Measurements from ENCODE around the gene POMGNT1. TPM values are rescaled to one million over a fixed set of nuclear protein-coding genes. Genes with fewer than 3 reads are reported as not detected.

The POMGNT1 gene
- total and polyA plus RNA-seq, 2 of the 8 experiments (the other 6 are each of a cell fraction or from before 2014, with no cell fraction given): 28.0 to 40.3 TPM

DNA sequence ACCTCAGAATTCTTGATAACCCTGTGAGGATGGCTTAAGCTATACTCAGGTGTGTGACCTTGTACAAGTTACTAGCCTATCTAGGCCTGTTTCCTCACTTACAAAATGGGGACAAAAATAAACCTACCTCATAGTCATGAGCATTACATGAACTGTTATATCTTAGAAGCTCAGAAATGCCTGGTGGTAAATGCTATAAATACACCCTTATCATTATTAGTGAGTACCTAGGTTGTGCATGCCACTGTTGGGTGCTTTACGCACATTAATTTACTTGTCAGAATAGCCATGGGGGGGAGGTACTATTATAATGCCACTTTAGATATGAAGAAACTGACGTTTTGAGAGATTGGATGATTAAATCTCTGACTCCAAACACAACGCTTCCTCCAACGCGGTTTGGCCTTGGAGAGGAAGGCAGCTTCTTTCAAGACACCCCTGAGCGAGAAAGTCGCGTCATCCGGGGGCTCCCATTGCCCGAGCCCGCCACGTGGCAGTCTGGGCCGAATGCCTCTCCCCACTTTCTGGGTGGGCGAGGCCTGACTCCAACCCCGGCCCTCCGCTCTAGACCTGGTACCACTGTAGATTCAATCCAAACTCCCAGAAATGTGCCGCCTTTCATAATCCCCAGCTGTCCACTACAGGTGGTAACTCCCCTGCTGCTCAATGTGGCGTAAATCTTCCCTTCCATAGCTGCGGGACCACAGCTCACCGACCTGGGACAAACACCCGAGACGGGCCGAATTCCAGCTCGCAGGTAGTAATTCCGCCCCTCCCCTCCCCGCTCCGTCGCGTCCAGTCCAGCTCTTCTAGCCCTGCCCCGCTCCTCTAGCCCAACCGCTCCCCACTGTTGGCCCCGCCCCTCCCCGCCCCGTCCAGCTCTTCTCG is 48.6 kb upstream of the POMGNT1 start (continued):
- peak in 1 of 2 experiments; percentile 26; a peak in 1 of 4 replicates for TF ChIP-seq SIN3A (conservative IDR thresholded peaks at IDR 0.05 in 1 of 2, IDR thresholded peaks at IDR 0.05 in 1 of 2; ENCODE audit: low read depth in 1 of 2, low read length in 2 of 2)
- TF ChIP-seq GTF2F1 (IDR thresholded peaks at IDR 0.05; ENCODE audit: borderline replicate concordance, low read depth, low read length): no peak
- peak; percentile 90 for TF ChIP-seq MAX (IDR thresholded peaks at IDR 0.05)
- no peak for TF ChIP-seq SIX5 (IDR thresholded peaks at IDR 0.05; ENCODE audit: low read depth, low read length)
- TF ChIP-seq SP2 (IDR thresholded peaks at IDR 0.05; ENCODE audit: low read length): no peak
- no peak for TF ChIP-seq HDAC6 (IDR thresholded peaks at IDR 0.05; ENCODE audit: low read depth, low read length)
- no peak for TF ChIP-seq POU5F1 (IDR thresholded peaks at IDR 0.05; ENCODE audit: low read depth, low read length)
- TF ChIP-seq ZNF274 (IDR thresholded peaks at IDR 0.05; ENCODE audit: borderline replicate concordance, extremely low read depth, low read length): no peak
- peak; percentile 51 for TF ChIP-seq SAP30 (IDR thresholded peaks at IDR 0.05; ENCODE audit: insufficient read depth, insufficient replicate concordance, low read length)
- TF ChIP-seq TAF7 (optimal IDR thresholded peaks at IDR 0.05; ENCODE audit: borderline replicate concordance, low read depth, low read length): no peak
- no peak for TF ChIP-seq GABPA (IDR thresholded peaks at IDR 0.05; ENCODE audit: borderline replicate concordance, insufficient read depth, low read length)
- no peak for TF ChIP-seq RXRA (IDR thresholded peaks at IDR 0.05; ENCODE audit: insufficient read depth, low read depth, low read length)
- peak; percentile 76 for TF ChIP-seq SP1 (IDR thresholded peaks at IDR 0.05; ENCODE audit: low read depth, low read length)
- no peak for TF ChIP-seq NANOG (IDR thresholded peaks at IDR 0.05; ENCODE audit: insufficient read depth, low read depth, low read length, poor library complexity, severe bottlenecking)
- TF ChIP-seq PHF8 (conservative IDR thresholded peaks at IDR 0.05; ENCODE audit: low read depth, low read length): peak; percentile 69
- TF ChIP-seq CTCF (IDR thresholded peaks at IDR 0.05; ENCODE audit: control extremely low read depth in 1 of 3, insufficient read depth in 1 of 3, low read depth in 1 of 3, low read length in 3 of 3): no peak
- TF ChIP-seq CBX8 (IDR thresholded peaks at IDR 0.05; ENCODE audit: borderline replicate concordance, low read depth, low read length): no peak
- peak; percentile 77; the same call in 1 of the 2 replicates for TF ChIP-seq TEAD4 (IDR thresholded peaks at IDR 0.05; ENCODE audit: low read depth, low read length)
- no peak for TF ChIP-seq EGR1 (IDR thresholded peaks at IDR 0.05; ENCODE audit: borderline replicate concordance, low read depth, low read length)
- no peak; the same call in 1 of the 2 replicates for TF ChIP-seq RFX5 (IDR thresholded peaks at IDR 0.05; ENCODE audit: borderline replicate concordance, low read depth, low read length)
